ENCODE data around the gene PLSCR4. TPM values are rescaled to one million over a fixed set of nuclear protein-coding genes. Genes with fewer than 3 reads are reported as not detected.

PLSCR4 gene
- total RNA-seq, 1 experiment from 2014 or later = 9.1 TPM

DNA sequence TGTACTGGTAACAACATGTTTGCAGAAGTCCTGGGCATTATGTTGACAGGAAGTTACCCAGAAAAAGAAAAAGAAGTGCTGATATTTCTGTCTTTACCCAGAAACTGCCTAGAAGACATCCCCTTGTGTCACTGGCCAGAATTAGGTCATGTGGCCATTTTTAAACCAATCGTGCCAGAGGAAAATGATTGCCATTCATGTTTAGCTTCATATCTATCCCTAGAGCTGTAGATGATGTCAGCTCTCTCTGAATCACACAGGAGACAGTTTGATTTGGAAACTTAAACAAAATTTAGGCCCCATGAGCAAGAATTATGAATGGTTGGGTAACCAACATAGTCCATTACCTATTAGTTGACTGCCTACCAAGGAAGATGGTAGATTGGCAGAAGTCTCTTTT is 81.0 kb downstream of the PLSCR4 start:
- intact Hi-C loops (cut with micrococcal nuclease; ENCODE audit: unreplicated experiment) = no loop called here
- Mint-ChIP-seq H3K4me3 (ENCODE audit: unreplicated experiment) (no peak overlapping the region), H3K36me3 (ENCODE audit: insufficient read depth, unreplicated experiment) (no peaks in the 10 kb centered on the region), H3K9me3 (ENCODE audit: unreplicated experiment) (peaks cover 10% of the 10 kb centered on the region), H3K27me3 (ENCODE audit: insufficient read depth, unreplicated experiment) (no peaks in the 10 kb centered on the region), H3K27ac (ENCODE audit: unreplicated experiment) (no peak overlapping the region), H3K4me1 (ENCODE audit: low read depth, unreplicated experiment) (peaks cover 16% of the 10 kb centered on the region)
- DNase-seq = no peak
- TF ChIP-seq, protein P1, sequence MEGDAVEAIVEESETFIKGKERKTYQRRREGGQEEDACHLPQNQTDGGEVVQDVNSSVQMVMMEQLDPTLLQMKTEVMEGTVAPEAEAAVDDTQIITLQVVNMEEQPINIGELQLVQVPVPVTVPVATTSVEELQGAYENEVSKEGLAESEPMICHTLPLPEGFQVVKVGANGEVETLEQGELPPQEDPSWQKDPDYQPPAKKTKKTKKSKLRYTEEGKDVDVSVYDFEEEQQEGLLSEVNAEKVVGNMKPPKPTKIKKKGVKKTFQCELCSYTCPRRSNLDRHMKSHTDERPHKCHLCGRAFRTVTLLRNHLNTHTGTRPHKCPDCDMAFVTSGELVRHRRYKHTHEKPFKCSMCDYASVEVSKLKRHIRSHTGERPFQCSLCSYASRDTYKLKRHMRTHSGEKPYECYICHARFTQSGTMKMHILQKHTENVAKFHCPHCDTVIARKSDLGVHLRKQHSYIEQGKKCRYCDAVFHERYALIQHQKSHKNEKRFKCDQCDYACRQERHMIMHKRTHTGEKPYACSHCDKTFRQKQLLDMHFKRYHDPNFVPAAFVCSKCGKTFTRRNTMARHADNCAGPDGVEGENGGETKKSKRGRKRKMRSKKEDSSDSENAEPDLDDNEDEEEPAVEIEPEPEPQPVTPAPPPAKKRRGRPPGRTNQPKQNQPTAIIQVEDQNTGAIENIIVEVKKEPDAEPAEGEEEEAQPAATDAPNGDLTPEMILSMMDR (IDR thresholded peaks at IDR 0.05; ENCODE audit: insufficient read depth in 1 of 2, low read depth in 1 of 2, low read length in 1 of 2, severe bottlenecking in 1 of 2, unreplicated experiment in 1 of 2) = no peak
- no peaks in the 10 kb centered on the region for H3K9me3 ChIP-seq
- CTCF ChIA-PET = no interaction called here
- POLR2A ChIA-PET = no interaction called here
- H3K27me3 ChIP-seq (replicated peaks; ENCODE audit: control insufficient read depth, insufficient read depth, low read length) = no peaks in the 10 kb centered on the region
- no peak overlapping the region for H3K4me3 ChIP-seq (ENCODE audit: low read depth, low read length)
- no peaks in the 10 kb centered on the region for H3K36me3 ChIP-seq (ENCODE audit: control insufficient read depth, insufficient read depth, low read length)
- peaks cover 11% of the 10 kb centered on the region; the same call in 1 of the 2 replicates for H3K4me1 ChIP-seq
- no TSS peak for BruUV-seq (replicated peaks)

DNA sequence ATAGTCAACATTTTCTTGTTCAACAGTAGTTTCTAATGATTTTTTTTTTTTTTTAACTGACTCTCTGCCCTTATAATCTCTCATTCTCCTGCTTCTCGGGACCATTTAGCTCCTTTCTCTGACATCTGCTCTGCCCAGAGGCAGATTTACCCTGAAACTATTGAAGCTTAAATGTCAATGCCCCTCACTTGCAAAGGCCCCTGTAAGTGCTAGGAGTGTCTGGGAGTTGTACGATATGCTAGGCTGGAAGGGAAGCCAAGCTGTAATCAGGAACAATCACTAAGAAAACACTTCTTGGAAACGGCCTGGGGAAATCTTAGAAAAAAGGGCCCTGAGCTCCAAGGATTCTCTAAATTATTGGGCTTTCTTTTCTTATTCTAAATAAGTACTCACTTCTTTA is 84.1 kb downstream of the PLSCR4 start:
- no peak overlapping the region for H3K27ac Mint-ChIP-seq (ENCODE audit: unreplicated experiment)

DNA sequence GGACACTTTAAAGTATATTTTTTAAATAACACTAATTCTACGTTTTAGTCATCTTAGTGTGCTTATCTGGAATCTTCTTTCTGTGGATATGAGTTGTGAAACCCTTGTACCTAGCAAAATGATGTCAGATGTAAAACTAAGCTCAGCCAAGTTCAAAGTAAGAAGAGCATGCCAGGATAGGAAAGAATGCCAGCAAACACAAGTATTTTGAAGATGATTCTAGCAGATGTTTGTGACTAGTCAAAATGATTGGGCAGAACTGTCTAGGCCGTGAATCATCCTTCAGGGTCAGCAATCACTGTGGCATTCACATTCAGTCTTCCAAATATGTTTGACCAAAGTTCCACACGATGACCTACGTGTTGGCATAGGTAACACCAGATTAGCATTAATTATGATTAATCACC is 84.5 kb downstream of the PLSCR4 start:
- H3K4me3 Mint-ChIP-seq (ENCODE audit: unreplicated experiment) = no peak overlapping the region
- intact Hi-C loops (cut with micrococcal nuclease; ENCODE audit: unreplicated experiment) = no loop called here
- H3K27ac Mint-ChIP-seq (ENCODE audit: unreplicated experiment) = no peak overlapping the region
- peaks cover 20% of the 10 kb centered on the region for H3K4me1 Mint-ChIP-seq (ENCODE audit: low read depth, unreplicated experiment)
- DNase-seq = no peak
- no peaks in the 10 kb centered on the region for H3K9me3 ChIP-seq
- ChIA-PET CTCF (no interaction called here), POLR2A (no interaction called here)
- peaks cover 3% of the 10 kb centered on the region for H3K36me3 Mint-ChIP-seq (ENCODE audit: insufficient read depth, unreplicated experiment)
- H3K4me3 ChIP-seq (ENCODE audit: low read depth, low read length) = no peak overlapping the region
- H3K36me3 ChIP-seq (ENCODE audit: control insufficient read depth, insufficient read depth, low read length) = no peaks in the 10 kb centered on the region
- H3K27me3 Mint-ChIP-seq (ENCODE audit: insufficient read depth, unreplicated experiment) = no peaks in the 10 kb centered on the region
- no peaks in the 10 kb centered on the region for H3K27me3 ChIP-seq (replicated peaks; ENCODE audit: control insufficient read depth, insufficient read depth, low read length)
- H3K9me3 Mint-ChIP-seq (ENCODE audit: unreplicated experiment) = peaks cover 10% of the 10 kb centered on the region
- BruUV-seq (replicated peaks) = no TSS peak
- TF ChIP-seq, protein P1 (IDR thresholded peaks at IDR 0.05; ENCODE audit: insufficient read depth in 1 of 2, low read depth in 1 of 2, low read length in 1 of 2, severe bottlenecking in 1 of 2, unreplicated experiment in 1 of 2) = no peak
- no peaks in the 10 kb centered on the region for H3K4me1 ChIP-seq

More for the DNA sequence above, 84.1 kb downstream of the PLSCR4 start:
- TF ChIP-seq, protein P1 (IDR thresholded peaks at IDR 0.05; ENCODE audit: insufficient read depth in 1 of 2, low read depth in 1 of 2, low read length in 1 of 2, severe bottlenecking in 1 of 2, unreplicated experiment in 1 of 2) = no peak
- Histone ChIP-seq H3K36me3 (ENCODE audit: control insufficient read depth, insufficient read depth, low read length) (no peaks in the 10 kb centered on the region), H3K4me3 (ENCODE audit: low read depth, low read length) (no peak overlapping the region), H3K9me3 (no peaks in the 10 kb centered on the region), H3K4me1 (no peaks in the 10 kb centered on the region), H3K27me3 (replicated peaks; ENCODE audit: control insufficient read depth, insufficient read depth, low read length) (no peaks in the 10 kb centered on the region)
- no peak overlapping the region for H3K4me3 Mint-ChIP-seq (ENCODE audit: unreplicated experiment)
- intact Hi-C loops (cut with micrococcal nuclease; ENCODE audit: unreplicated experiment) = no loop called here
- ChIA-PET CTCF (no interaction called here), POLR2A (no interaction called here)
- no TSS peak for BruUV-seq (replicated peaks)
- no peaks in the 10 kb centered on the region for H3K27me3 Mint-ChIP-seq (ENCODE audit: insufficient read depth, unreplicated experiment)
- no peaks in the 10 kb centered on the region for H3K36me3 Mint-ChIP-seq (ENCODE audit: insufficient read depth, unreplicated experiment)
- H3K9me3 Mint-ChIP-seq (ENCODE audit: unreplicated experiment) = peaks cover 10% of the 10 kb centered on the region
- H3K4me1 Mint-ChIP-seq (ENCODE audit: low read depth, unreplicated experiment) = peaks cover 20% of the 10 kb centered on the region
- DNase-seq = no peak
